H1 (cell line): ENCODE results near the gene HIPK3.

ENCODE experiments used
- CHD2 ChIP-seq: IDR thresholded peaks from 2 replicates; pipeline ENCODE4 v1.6.1; 2012; ENCODE audit warnings: low read length, improper control_type of control experiment
- CREB1 ChIP-seq: IDR thresholded peaks from 2 replicates; pipeline ENCODE4 v1.6.1; 2012; ENCODE audit warnings: inconsistent platforms
- KDM4A ChIP-seq: IDR thresholded peaks from one replicate; pipeline ENCODE4 v1.7.1; 2012; ENCODE audit warnings: low read depth, mild to moderate bottlenecking, moderate library complexity, low read length, inconsistent platforms; ENCODE audit not compliant: severe bottlenecking
- POLR2A ChIP-seq, 2 experiments: IDR thresholded peaks; 1 replicate in 1 of 2; 2 replicates in 1 of 2; pipeline ENCODE4 v1.6.1; 2011; ENCODE audit warnings: low read depth in 2 of 2, low read length in 2 of 2, mild to moderate bottlenecking in 2 of 2; ENCODE audit errors: control extremely low read depth in 1 of 2
- SAP30 ChIP-seq: fragments of 300-600 bp; sonication (generic); IDR thresholded peaks from 2 replicates; pipeline ENCODE4 v1.7.1; 2012; ENCODE audit warnings: low read length, moderate library complexity, mild to moderate bottlenecking, inconsistent platforms; ENCODE audit not compliant: insufficient read depth, insufficient replicate concordance
- TAF1 ChIP-seq: IDR thresholded peaks from 2 replicates; pipeline ENCODE4 v1.6.1; 2011; ENCODE audit warnings: mild to moderate bottlenecking, low read depth, low read length
- TF ChIP-seq, protein P1 (sequence below), 3 experiments: IDR thresholded peaks; 1 replicate in 2 of 3; 2 replicates in 1 of 3; pipeline versions ENCODE4 v1.5.1 to v1.6.1; 2011; ENCODE audit warnings: low read length in 3 of 3, mild to moderate bottlenecking in 3 of 3, inconsistent platforms in 2 of 3, low read depth in 1 of 3, moderate library complexity in 1 of 3; ENCODE audit not compliant: insufficient read depth in 1 of 3; ENCODE audit errors: control extremely low read depth in 1 of 3

GRCh38 chr11:33325451-33325850 is 68.3 kb downstream of the HIPK3 start:
- no peak for TF ChIP-seq CREB1
- no peak for TF ChIP-seq KDM4A
- TF ChIP-seq POLR2A (IDR thresholded peaks at IDR 0.05; ENCODE audit: control extremely low read depth in 1 of 2, low read depth in 2 of 2, low read length in 2 of 2) = no peak
- TF ChIP-seq, protein P1, sequence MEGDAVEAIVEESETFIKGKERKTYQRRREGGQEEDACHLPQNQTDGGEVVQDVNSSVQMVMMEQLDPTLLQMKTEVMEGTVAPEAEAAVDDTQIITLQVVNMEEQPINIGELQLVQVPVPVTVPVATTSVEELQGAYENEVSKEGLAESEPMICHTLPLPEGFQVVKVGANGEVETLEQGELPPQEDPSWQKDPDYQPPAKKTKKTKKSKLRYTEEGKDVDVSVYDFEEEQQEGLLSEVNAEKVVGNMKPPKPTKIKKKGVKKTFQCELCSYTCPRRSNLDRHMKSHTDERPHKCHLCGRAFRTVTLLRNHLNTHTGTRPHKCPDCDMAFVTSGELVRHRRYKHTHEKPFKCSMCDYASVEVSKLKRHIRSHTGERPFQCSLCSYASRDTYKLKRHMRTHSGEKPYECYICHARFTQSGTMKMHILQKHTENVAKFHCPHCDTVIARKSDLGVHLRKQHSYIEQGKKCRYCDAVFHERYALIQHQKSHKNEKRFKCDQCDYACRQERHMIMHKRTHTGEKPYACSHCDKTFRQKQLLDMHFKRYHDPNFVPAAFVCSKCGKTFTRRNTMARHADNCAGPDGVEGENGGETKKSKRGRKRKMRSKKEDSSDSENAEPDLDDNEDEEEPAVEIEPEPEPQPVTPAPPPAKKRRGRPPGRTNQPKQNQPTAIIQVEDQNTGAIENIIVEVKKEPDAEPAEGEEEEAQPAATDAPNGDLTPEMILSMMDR (IDR thresholded peaks at IDR 0.05; ENCODE audit: control extremely low read depth in 1 of 3, insufficient read depth in 1 of 3, low read depth in 1 of 3, low read length in 3 of 3) = no peak
- no peak for TF ChIP-seq CHD2
- no peak for TF ChIP-seq SAP30
- no peak for TF ChIP-seq TAF1
